Astrocyte (in vitro differentiated cells and primary cell): ENCODE results near the gene CAMK2B. TPM values are rescaled to one million over a fixed set of nuclear protein-coding genes. Genes with fewer than 3 reads are reported as not detected.

Experiments
- DNase-seq: peaks from one replicate; pipeline ENCODE4 v3.0.0-alpha.2; 2010; ENCODE audit warnings: low read depth
- FAIRE-seq: peaks from 2 replicates; lab custom pipeline; 2011; peaks lifted over from hg19 to GRCh38; lab: Jason Lieb, UNC
- H2AFZ ChIP-seq: 2 replicates; pipeline ENCODE4 v1.6.0; 2012; ENCODE audit warnings: low read depth, low read length, inconsistent platforms
- H3K27ac ChIP-seq: 2 replicates; pipeline ENCODE4 v1.5.1; 2011; ENCODE audit warnings: low read depth, low read length, inconsistent platforms
- H3K27me3 ChIP-seq: 2 replicates; pipeline ENCODE4 v1.6.0; 2011; ENCODE audit warnings: low read length, inconsistent platforms; ENCODE audit not compliant: insufficient read depth
- H3K36me3 ChIP-seq: 2 replicates; pipeline ENCODE4 v1.5.1; 2011; ENCODE audit warnings: low read length, inconsistent platforms; ENCODE audit not compliant: insufficient read depth
- H3K4me1 ChIP-seq: 2 replicates; pipeline ENCODE4 v1.5.1; 2011; ENCODE audit warnings: low read length, inconsistent platforms; ENCODE audit not compliant: insufficient read depth
- H3K4me2 ChIP-seq: 2 replicates; pipeline ENCODE4 v1.6.0; 2012; ENCODE audit warnings: low read length, inconsistent platforms
- H3K4me3 ChIP-seq: 2 replicates; pipeline ENCODE4 v1.5.1; 2011; ENCODE audit warnings: low read depth, mild to moderate bottlenecking, low read length, inconsistent platforms; ENCODE audit not compliant: insufficient read depth
- H3K79me2 ChIP-seq: 2 replicates; pipeline ENCODE4 v1.6.0; 2012; ENCODE audit warnings: mild to moderate bottlenecking, low read length, inconsistent platforms; ENCODE audit not compliant: insufficient read depth
- H3K9ac ChIP-seq: 2 replicates; pipeline ENCODE4 v1.6.0; 2012; ENCODE audit warnings: mild to moderate bottlenecking, low read length, inconsistent platforms
- H3K9me3 ChIP-seq: 2 replicates; pipeline ENCODE4 v1.5.1; 2012; ENCODE audit warnings: low read depth, mild to moderate bottlenecking, low read length, inconsistent platforms; ENCODE audit not compliant: insufficient read depth
- H4K20me1 ChIP-seq: 2 replicates; pipeline ENCODE4 v1.6.0; 2012; ENCODE audit warnings: low read length, inconsistent platforms; ENCODE audit not compliant: insufficient read depth
- H3K27ac Mint-ChIP-seq: one replicate; pipeline ENCODE4 v1.8.0; 2021; ENCODE audit warnings: mild to moderate bottlenecking, mixed read lengths; ENCODE audit not compliant: unreplicated experiment
- H3K27me3 Mint-ChIP-seq: one replicate; pipeline ENCODE4 v1.8.0; 2021; ENCODE audit warnings: low read depth, mixed read lengths; ENCODE audit not compliant: unreplicated experiment
- H3K36me3 Mint-ChIP-seq: one replicate; pipeline ENCODE4 v1.8.0; 2021; ENCODE audit warnings: low read depth, mixed read lengths; ENCODE audit not compliant: unreplicated experiment
- H3K4me1 Mint-ChIP-seq: one replicate; pipeline ENCODE4 v1.8.0; 2021; ENCODE audit warnings: low read depth, mixed read lengths; ENCODE audit not compliant: unreplicated experiment
- H3K4me3 Mint-ChIP-seq: one replicate; pipeline ENCODE4 v1.8.0; 2021; ENCODE audit warnings: mild to moderate bottlenecking, moderate library complexity, mixed read lengths; ENCODE audit not compliant: unreplicated experiment
- H3K9me3 Mint-ChIP-seq: one replicate; pipeline ENCODE4 v1.8.0; 2021; ENCODE audit warnings: mild to moderate bottlenecking, mixed read lengths; ENCODE audit not compliant: unreplicated experiment
- EZH2 ChIP-seq: IDR thresholded peaks from 2 replicates; pipeline ENCODE4 v1.6.1; 2012; ENCODE audit warnings: mild to moderate bottlenecking, low read length, inconsistent platforms; ENCODE audit not compliant: insufficient read depth
- total RNA-seq: library from RNA; stranded (reverse); gene quantifications from 2 replicates; pipeline ENCODE4 v1.2.1, GENCODE V29; 2021
- TF ChIP-seq, protein P1 (sequence below): IDR thresholded peaks from 2 replicates; pipeline ENCODE4 v1.5.1; 2011; ENCODE audit warnings: low read depth, mild to moderate bottlenecking, inconsistent platforms, low read length, moderate library complexity; ENCODE audit not compliant: insufficient read depth

Gene CAMK2B
- total RNA-seq, 1 donor from 2014 or later = 0.18 TPM

DNA sequence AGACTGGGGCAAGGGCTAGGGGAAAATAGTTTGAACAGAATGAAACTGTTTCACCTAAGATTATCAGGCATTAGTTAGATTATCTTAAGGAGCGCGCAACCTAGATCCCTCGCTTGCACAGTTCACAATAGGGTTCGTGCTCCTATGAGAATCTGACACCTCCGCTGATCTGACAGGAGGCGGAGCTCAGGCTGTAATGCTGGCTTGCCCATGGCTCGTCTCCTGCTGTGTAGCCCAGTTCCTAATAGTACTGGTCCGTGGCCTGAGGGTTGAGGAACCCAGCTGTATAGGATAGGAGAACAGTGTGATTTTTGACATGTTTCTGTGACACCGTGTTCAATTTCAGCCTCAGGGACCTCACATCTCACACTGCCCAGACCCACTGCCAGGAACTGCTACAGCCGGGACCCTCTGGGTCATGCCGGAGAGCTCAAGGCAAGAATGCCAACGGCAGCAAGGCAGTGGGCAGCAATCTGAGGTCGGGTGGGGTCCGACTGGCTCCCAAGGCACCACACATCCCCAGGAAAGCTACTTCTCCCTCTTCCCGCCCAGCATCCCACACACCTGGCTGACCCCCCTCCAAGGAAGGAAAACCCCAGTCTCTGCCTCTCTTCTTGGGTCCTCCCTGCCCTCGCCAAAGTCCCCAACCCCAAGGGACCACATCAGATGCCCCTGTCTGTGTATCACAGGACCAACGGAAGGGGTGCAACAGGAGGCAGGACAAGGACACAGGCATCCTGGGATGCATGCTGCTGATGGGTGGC lies 31.7 kb downstream of the CAMK2B start:
- Mint-ChIP-seq H3K4me1 (no peaks in the 10 kb centered on the region), H3K4me3 (no peak overlapping the region), H3K27ac (no peak overlapping the region), H3K36me3 (no peaks in the 10 kb centered on the region), H3K9me3 (no peaks in the 10 kb centered on the region), H3K27me3 (peaks cover 76% of the 10 kb centered on the region)
- Histone ChIP-seq H3K27me3 (peaks cover 58% of the 10 kb centered on the region), H3K79me2 (no peaks in the 10 kb centered on the region), H4K20me1 (no peaks in the 10 kb centered on the region), H3K4me2 (no peak overlapping the region), H3K36me3 (no peaks in the 10 kb centered on the region), H3K9ac (no peak overlapping the region), H3K9me3 (no peaks in the 10 kb centered on the region), H2AFZ (no peak overlapping the region), H3K27ac (no peak overlapping the region), H3K4me1 (peaks cover 3% of the 10 kb centered on the region), H3K4me3 (no peak overlapping the region)
- DNase-seq (no peak), FAIRE-seq (no peak)
- TF ChIP-seq, protein P1, sequence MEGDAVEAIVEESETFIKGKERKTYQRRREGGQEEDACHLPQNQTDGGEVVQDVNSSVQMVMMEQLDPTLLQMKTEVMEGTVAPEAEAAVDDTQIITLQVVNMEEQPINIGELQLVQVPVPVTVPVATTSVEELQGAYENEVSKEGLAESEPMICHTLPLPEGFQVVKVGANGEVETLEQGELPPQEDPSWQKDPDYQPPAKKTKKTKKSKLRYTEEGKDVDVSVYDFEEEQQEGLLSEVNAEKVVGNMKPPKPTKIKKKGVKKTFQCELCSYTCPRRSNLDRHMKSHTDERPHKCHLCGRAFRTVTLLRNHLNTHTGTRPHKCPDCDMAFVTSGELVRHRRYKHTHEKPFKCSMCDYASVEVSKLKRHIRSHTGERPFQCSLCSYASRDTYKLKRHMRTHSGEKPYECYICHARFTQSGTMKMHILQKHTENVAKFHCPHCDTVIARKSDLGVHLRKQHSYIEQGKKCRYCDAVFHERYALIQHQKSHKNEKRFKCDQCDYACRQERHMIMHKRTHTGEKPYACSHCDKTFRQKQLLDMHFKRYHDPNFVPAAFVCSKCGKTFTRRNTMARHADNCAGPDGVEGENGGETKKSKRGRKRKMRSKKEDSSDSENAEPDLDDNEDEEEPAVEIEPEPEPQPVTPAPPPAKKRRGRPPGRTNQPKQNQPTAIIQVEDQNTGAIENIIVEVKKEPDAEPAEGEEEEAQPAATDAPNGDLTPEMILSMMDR = no peak
- no peak for TF ChIP-seq EZH2

DNA sequence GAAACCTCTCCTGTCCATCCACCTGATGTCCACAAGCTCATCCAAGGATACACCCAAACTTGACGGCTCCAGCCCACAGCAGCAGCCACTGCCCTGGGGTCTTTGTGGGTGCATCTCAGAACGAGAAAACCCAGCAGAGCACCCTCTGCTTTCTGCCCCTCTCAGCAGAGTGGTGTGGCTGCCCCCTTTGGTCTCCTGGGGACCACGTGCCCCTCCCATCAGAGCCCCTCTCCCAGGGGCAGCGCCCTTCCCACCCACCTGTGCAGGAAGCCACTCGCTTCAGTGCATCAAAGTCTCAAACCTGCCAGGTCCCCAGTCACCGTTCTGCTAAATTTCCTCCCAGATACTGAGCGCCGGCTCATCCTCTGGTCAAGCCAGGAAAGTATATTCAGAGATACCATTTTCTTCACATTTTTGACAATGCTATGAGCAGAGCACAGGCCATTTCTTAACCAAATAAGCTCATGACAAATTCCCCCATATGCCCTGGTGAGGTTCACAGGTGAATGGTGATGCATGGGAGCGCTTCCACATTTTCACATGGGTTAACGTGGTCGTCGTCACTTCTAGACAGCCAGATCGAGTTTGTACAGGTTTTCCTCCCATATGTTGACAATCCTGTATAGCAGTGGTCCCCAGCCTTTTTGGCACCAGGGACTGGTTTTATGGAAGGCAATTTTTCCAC lies 32.4 kb downstream of the CAMK2B start:
- FAIRE-seq = no peak
- Histone ChIP-seq H3K36me3 (no peaks in the 10 kb centered on the region), H3K4me1 (peaks cover 3% of the 10 kb centered on the region), H3K4me3 (no peak overlapping the region), H3K27ac (no peak overlapping the region), H2AFZ (no peak overlapping the region), H3K9ac (no peak overlapping the region), H3K9me3 (no peaks in the 10 kb centered on the region), H3K27me3 (peaks cover 55% of the 10 kb centered on the region), H3K4me2 (no peak overlapping the region), H3K79me2 (no peaks in the 10 kb centered on the region), H4K20me1 (no peaks in the 10 kb centered on the region)
- DNase-seq = no peak
- no peak overlapping the region for H3K4me3 Mint-ChIP-seq
- H3K4me1 Mint-ChIP-seq = no peaks in the 10 kb centered on the region
- no peak overlapping the region for H3K27ac Mint-ChIP-seq
- no peaks in the 10 kb centered on the region for H3K9me3 Mint-ChIP-seq
- TF ChIP-seq EZH2 = no peak
- TF ChIP-seq, protein P1 = no peak
- no peaks in the 10 kb centered on the region for H3K36me3 Mint-ChIP-seq
- H3K27me3 Mint-ChIP-seq = peaks cover 76% of the 10 kb centered on the region
